Hematopoietic multipotent progenitor cell (in vitro differentiated cells): Measurements from ENCODE around the gene TMUB2. TPM values are rescaled to one million over a fixed set of nuclear protein-coding genes. Genes with fewer than 3 reads are reported as not detected.
"Not testable (repeated sequence)": the region's sequence is repeated elsewhere in the genome, so short reads cannot be mapped to it uniquely, and the experiment has no call there.

Experiments
- DNase-seq, 3 donors: peaks; one replicate each; pipeline ENCODE4 v3.0.0-alpha.2; 2011 to 2015; ENCODE audit warnings: low read depth in 2 of 3, low spot score in 2 of 3
- total RNA-seq: library from RNA; depleted of rRNA; stranded (reverse); fragments of >200 nt; gene quantifications from one replicate; pipeline ENCODE4 v1.2.3, GENCODE V29; 2012

Gene TMUB2
- total RNA-seq, 1 donor = 56.8 TPM

DNA sequence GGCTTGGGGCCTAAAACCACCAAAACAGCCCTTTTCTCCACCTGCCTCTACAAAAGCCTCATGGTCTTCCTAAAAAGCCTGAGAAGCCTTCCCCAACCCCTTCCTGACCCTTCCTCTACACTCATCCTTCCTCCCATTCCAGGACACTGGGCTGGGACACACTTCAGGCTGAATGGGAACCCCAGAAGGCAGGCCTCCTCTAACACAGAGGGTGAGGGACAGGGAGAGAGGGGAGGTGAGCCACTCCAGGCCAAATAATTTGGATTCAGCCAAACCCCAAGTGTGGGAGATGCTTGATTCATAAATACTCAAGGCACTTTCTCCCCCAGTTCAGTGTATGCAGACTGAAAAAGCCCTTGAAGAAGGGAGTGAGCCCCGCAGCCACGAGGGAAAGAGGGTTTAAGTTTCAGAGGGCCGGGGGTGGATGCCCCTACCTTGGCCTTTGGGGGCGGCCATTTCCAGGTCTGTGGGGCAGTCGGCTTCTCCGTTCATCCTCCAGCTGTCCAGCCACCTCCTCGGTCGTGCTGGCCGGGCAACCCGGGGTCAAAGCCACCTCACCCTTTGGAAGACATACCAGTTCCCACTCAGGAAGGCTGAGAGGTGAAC lies 31.1 kb downstream of the TMUB2 start:
- no peak for DNase-seq

DNA sequence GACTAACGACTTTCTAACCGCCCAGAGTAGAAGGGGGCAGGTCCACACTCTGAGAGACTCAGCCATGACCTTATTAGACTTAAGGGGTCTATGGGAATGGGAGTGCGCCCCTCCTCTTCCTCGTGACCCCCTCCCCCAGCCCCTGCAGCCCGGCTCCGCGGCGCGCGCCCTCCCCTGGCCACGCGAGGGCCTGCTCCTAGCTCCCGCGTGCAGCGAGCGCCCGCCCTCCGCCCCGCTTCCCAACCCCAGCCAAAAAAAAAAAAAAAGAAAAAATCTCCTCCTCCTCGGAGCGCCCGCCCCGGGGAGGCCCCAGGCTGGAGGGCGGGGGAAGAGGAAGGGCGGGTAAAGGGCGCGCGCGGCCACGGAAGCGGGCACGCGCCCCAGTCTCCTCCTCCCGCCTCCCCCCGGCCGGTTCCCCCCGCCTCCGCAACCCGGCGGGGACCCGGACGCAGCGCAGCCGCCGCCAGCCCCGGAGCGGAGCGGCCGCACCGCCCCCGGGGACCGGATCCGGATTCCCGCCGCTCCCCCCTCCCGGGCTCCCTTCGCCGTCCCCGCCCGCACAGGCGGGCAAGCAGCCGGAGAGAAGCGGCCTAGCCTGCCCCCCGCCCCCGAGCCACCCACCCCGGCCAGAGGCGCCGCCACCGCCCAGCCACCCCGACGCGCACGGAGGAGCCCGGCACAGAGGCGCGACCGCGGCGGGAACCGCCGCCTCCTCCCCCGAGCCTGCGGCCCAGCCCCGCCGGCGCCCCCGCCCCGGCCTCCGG lies 31.8 kb downstream of the TMUB2 start:
- DNase-seq = peak; percentile 79 to 94 (median 87)

DNA sequence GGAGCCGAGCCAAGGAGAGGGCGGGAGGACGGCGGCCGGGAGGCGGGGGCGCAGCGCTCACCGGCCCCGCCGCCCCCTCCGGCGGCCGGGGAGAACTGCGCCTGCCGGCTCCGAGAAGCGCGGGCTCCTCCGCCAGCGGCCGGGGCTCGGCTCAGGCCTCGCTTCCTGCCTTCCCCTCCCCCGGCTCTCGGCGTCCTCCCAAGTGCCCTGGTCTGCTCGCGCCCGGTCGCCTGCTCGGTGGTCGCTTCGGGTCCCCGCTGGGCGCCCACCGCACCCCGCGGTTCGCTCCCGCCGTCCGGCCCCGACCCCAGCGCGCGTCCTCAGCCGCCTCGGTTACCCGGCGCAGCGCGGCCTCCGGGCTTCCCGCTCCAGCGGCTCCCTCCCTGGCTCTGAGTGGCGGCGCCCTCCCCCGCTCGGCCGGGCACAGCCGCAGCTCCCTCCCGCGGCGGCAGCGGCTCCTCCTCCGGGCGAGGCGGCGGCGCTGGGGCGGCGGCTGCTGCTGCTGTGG lies 32.4 kb downstream of the TMUB2 start:
- DNase-seq = peak in 2 of 3 donors; percentile 49 to 81

DNA sequence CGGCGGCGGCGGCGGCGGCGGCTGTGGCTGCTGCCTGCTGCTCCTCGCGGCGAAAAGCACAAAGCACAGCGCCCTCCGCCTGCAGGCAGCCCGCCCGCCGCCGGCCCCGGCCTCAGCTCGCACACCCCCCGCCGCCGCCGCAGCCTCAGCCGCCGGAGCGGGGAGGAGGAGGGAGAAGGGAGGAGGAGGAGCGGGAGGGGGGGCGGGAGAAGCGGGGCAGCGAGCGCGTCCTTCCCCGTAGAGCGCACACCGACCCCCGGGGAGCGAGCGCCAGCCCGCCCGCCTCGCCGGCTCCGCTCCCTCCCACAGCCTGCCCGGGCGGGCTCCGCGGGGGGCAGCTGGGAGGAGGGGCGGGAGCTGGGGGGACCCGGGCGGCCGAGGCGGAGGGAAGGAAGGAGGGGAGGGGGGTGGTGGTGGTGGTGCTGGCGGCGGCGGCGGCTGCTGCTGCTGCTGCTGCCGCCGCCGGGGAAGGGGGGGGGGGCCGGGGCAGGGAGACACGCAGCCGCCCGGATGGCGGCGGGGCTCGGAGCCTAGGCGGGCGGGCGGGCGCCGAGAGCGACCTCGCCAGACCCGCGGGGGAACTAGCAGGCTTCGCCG lies 32.9 kb downstream of the TMUB2 start, which contains the start of gene UBTF:
UBTF (minus strand) TSS at position 60 of the 597 bp plus-strand sequence. CDS start 1,446 bp downstream, outside the sequence.
- peak; percentile 52 to 84 (median 83) for DNase-seq

DNA sequence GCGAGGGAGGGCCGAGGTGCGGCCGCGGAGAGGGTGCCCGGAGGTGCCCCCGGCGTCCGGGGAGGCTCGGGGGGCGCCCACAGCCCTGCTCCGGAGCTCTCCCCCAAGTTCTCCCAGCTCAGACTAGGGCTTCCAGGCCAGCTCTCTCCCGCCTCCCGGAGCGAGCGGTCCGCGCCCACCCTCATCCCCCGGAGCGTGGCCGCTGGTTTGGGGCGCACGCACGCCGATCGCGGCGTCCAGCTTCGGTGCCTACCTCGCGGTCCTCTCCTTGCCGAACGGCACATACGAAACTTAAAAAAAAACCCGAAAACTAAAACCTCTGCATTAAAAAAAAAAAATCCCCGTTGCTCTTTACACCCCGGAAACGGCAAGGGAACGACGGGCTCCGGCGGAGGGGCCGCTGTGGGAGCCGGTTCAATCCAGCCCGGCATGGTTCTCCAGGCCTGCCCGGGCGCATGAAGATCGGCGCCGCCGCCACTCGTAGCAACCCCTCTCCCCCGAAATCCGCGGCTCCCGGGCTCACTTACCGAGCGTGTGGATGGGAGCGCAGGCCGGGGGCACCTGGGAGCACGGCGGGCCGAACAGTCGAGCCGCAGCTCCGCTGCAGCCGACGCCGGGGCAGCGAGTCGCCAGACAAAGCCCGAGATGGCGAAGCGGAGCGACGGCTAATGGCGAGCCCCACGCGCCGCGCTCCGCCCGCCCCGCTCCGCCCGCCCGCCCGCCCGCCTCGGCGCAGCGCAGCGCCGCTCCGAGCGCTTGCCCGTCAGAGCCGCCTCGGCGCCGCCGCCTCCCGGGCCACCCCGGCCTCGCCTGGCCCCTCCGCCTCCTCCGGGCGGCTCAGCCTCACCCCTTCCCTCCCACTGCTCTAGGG lies 33.7 kb downstream of the TMUB2 start:
- peak in 1 of 3 donors; percentile 61 for DNase-seq

DNA sequence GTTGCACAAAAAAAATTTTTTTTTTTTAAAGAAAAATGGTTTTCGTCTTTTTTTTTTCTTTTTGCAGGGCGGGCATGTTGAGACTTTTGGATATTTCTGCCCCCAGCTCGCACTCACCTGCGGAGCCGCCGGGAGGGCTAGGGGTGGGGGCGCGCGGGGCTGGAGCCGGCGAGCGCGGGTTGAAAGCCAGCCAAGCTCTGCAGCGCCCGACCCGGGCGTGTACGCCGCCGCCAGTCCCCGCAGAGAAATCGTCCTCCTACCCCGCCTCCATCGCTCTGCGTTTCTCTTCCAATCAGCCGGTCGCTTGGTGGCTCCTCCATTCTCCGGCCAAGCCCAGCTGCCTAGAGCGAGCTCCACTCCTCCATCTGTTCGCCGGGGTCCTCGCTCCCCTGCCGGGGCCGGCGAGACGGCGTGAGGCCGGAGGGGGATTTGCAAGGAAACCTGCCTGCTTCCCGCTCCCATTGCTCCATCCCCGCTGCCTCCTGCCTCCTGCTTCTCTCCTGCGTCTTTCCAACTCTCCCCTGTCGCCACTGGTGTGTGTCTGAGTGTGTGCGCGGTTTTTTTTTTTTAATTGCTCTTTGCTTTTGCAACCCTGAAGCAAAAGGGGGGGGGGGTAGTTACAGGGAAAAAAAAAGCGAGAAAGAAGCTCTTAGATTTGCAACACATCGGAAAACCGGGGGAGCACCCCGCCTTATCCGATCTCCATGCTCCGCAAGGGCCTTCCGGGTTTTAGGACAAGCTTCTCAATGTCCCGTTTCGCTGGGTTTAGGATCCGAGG lies 34.5 kb downstream of the TMUB2 start:
- peak in 2 of 3 donors; percentile 76 to 77 for DNase-seq

DNA sequence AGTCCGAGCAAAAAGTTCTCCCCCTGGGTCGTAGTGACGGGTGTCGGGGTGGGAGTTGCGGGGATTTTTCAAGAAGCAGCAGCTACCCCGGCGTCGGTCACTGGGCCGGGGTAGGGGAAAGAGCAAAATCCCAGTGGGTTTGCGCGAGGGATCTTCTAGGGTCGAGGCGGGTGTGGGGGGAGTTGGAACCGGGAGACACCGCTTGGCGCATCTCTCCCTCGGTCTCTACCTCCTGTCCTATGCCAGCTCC lies 35.0 kb downstream of the TMUB2 start:
- no peak for DNase-seq

DNA sequence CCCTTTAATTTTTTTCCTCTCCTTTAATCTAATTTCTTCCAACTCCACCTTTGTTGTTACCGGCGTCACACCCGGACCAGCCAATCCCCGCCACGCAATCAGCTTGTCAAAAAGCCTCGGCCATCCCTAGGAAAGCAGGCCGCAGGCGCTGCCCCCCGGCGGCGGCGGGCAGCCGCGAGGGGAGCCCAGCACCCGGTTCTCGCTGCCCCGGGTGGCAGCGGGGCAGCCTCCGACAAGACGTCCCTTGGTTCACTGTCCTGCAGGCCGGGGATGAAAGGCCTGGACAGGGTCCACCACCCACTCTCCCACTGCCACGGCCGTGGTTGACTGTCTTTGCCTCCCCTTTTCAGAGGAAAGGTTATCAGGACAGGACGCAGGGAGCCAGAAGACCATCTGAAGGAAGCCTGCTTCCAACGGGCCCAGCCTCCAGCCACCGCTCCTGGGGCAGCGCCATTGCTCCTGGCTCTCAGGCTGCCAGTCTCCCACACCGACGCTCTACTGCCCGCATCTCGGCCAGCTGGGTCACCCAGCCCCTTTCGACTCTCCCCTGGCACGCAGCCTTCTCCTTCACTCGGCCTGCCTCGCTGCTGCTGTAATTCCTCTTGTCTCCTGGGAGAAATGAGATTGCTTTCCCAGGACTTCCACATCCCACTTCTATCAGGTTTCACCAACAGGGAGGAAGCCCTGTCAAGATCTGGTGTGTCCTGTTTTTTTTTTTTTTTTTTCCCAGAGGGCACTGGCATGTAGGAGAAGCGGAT lies 35.5 kb downstream of the TMUB2 start:
- peak in 2 of 3 donors; percentile 70 to 72 for DNase-seq

DNA sequence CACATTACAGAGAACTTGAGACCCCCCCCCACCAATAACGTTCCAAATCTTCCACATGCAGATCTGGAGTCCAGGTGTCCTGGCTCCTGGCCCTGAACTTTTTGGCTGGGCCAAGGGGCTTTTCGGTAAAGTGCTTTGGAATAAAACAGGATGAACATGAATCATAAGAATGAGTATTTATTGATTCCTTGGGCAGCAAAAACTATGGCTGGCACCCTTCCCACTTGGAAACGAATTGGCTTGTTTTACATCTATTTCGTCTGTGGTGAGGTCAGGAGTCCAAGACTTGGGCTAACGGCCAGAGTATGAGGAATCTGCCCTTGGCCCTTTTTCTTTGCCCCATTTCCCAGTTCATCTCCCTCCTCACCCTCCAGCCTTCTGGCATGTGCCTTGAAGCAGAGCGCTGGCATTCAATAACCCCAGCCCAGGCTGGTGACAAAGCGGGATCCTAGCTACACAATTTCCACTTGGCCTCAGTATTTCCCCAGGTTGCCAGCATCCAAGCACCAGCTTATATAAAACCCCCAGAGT lies 36.8 kb downstream of the TMUB2 start:
- no peak for DNase-seq

DNA sequence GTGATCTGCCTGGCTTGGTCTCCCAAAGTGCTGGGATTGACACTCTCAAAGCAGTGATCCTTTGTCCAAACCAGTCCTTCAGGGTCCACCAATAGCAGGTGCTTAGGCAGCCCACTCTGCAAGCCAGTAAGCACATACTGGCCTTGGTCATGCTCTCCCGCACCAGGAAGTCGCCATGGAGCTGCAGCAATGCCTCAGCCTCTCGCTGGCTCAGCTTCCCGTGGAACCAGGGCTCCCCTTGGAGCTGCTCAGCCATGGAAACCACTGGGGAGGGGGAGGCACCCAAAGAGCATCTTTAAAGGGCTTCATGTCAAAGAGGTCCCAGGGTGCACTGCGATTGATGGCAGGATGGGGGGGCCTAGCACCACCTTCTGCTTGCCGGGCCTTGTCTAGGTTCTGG lies 42.3 kb downstream of the TMUB2 start:
- DNase-seq = no peak

DNA sequence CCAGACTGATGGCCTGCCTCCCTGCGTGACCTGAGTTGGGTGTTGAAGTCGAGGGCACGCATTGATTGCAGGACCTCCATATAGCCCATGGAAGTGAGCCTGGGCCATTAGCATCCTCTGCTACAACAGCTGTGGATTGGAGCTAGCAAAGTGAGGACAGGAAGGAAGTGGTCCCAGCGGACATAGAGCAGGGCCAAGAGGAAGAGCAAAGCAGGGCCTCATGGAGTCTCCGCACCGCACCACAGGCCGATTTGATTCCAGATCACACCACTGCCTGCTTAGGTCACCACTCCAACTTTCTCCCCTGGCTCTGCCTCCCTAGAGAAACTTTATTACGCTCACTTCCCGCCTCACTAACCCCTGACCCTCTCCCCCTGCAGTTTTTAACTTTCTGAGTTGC lies 43.4 kb downstream of the TMUB2 start:
- no peak for DNase-seq

DNA sequence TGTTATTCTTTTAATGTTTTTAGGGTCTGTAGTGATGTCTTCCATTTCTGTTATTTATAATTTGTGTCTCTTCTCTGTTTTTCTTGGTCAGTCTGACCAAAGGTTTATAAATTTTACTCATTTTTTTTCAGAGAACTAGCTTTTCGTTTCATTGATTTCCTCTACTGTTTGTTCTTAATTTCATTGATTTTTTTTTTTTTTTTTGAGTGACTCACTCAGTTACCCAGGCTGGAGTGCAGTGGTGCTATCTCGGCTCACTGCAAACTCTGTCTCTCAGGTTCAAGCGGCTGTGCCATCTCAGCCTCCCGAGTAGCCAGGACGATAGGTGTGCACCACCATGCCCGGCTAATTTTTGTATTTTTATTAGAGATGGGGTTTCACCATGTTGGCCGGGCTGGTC lies 45.3 kb downstream of the TMUB2 start:
- DNase-seq = no peak

DNA sequence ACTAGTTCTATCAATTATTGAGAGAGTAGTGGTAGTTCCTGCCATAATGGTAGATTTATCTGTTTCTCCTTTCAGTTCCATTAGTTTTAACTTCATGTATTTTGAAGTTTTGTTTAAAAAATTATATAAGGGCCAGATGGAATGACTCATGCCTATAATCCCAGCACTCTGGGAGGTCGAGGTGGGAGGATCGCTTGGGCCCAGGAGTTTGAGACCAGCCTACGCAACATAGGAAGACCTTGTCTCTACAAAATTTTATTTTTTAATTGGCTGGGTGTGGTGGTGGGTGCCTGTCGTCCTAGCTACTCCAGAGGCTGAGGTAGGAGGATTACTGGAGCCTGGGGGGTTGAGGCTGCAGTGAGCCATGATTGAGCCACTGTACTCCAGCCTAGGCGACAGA lies 46.8 kb downstream of the TMUB2 start:
- no peak for DNase-seq

DNA sequence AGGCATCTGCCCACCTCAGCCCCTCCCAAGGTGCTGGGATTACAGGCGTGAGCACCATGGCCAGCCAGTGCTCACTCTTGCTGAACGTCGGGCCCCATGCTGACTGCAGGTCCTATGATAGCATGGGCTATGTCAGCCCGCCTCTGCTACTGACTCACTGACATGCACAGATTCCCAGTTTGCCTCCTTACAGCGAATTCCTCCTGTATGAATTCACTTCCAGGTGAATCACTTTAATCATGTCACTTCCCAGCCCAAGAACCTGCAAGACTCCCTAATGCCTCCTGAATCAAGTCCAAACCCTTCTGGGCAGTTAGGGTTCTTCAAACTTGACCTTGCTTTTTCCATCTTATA lies 48.8 kb downstream of the TMUB2 start:
- no peak for DNase-seq

DNA sequence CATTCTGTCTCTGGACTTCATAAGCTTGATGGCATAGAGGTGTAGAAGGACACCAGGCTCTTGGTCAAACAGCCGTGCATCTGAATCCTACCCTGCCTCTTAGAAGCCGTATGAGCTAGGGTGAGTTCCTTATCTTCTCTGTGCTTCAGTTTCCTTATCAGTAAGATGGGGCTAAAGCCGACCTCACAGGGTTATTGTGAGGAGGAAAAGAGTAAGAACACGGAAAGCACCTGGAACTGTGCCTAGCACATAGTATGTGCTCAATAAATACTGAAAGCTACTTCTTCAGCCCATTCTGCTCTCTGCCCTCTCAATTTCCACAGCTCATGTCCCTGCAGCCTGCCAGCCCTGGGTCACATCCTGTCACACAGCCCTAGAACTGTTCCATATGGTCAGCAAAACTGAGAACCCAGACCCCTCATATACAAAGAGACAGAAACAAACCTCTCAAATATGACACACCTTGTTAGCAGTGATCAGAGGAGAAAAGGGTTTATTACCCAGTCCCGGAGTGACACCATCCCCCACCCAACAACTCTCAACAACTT lies 49.7 kb downstream of the TMUB2 start:
- DNase-seq = no peak

DNA sequence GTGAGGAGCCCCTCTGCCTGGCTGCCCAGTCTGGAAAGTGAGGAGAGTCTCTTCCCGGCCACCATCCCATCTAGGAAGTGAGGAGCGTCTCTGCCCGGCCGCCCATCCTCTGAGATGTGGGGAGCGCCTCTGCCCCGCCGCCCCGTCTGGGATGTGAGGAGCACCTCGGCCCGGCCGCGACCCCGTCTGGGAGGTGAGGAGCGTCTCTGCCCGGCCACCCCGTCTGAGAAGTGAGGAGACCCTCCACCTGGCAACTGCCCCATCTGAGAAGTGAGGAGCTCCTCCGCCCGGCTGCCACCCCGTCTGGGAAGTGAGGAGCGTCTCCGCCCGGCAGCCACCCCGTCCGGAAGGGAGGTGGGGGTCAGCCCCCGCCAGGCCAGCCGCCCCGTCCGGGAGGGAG lies 51.1 kb downstream of the TMUB2 start:
- DNase-seq = not testable (repeated sequence)

DNA sequence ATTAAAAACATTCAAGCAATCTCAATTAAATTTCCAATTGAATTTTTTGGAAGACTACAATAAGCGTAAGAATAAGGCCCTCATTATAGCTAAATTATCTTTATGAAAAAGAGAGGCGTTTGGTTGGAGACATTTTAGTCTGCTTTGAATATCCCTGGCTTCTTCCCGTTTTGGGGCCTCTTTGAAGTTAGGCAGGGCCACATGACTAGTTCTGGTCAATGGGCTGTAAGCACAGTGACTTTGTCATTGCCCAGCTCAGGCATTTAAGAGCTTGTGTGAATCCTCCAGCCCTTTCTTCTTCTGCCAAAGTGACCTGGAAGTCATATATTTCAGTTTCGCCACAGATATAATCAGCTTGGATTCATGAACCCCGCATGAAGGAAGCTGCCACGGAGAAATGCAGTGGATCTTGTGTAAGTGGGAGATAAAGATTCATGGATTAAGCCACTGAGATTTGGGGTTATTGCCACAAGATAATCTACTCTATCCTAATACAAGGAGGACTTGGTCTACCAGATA lies 54.4 kb downstream of the TMUB2 start:
- DNase-seq = peak in 1 of 3 donors; percentile 40
